HEK293 (cell line): ENCODE data around the gene PCDH8.
A peak's percentile ranks its signal among the peaks of the same experiment; 100 is the strongest.

ENCODE experiments used
- CTCF ChIA-PET: fragments of 350-600 bp; formaldehyde crosslinking; extraction: SDS; loops from one replicate; lab custom pipeline; 2021; ENCODE audit warnings: antibody characterized with exemption; lab: Yijun Ruan, JAX
- POLR2A ChIA-PET: fragments of 300-600 bp; formaldehyde crosslinking; extraction: SDS; loops from one replicate; lab custom pipeline; 2020; ENCODE audit warnings: antibody characterized with exemption, inconsistent platforms; lab: Yijun Ruan, JAX
- H3K27ac ChIP-seq: fragments of 200-500 bp; sonication (Bioruptor generic); 2 replicates; pipeline ENCODE4 v1.5.1; 2014; ENCODE audit warnings: low read depth, low read length, control low read depth, inconsistent platforms; ENCODE audit errors: extremely low read depth
- H3K36me3 ChIP-seq, 2 experiments: fragments of 200-500 bp in 1 of 2; sonication (Bioruptor generic) in 1 of 2; 1 replicate in 1 of 2; 2 replicates in 1 of 2; pipeline ENCODE4 v1.5.1; 2014 to 2017; ENCODE audit warnings: inconsistent platforms in 2 of 2, low read length in 2 of 2; ENCODE audit not compliant: control insufficient read depth in 2 of 2, insufficient read depth in 1 of 2
- H3K4me1 ChIP-seq: fragments of 200-500 bp; sonication (Bioruptor generic); 2 replicates; pipeline ENCODE4 v1.5.1; 2014; ENCODE audit warnings: mild to moderate bottlenecking, low read length, inconsistent platforms; ENCODE audit not compliant: control insufficient read depth, insufficient read depth
- H3K4me3 ChIP-seq: 2 replicates; pipeline ENCODE4 v1.5.1; 2011; ENCODE audit warnings: low read depth, mild to moderate bottlenecking, control low read depth, low read length, moderate library complexity
- H3K9me3 ChIP-seq: fragments of 200-500 bp; sonication (Bioruptor generic); 2 replicates; pipeline ENCODE4 v1.5.1; 2014; ENCODE audit warnings: low read depth, low read length, inconsistent platforms; ENCODE audit not compliant: control insufficient read depth, insufficient read depth
- FEZF1 ChIP-seq: fragments of 450-650 bp; formaldehyde crosslinking; IDR thresholded peaks from 2 replicates; pipeline ENCODE4 v1.5.1; 2016; ENCODE audit warnings: missing biosample characterization, missing genetic modification characterization
- OSR2 ChIP-seq: fragments of 450-650 bp; formaldehyde crosslinking; IDR thresholded peaks from 2 replicates; pipeline ENCODE4 v1.5.1; 2016; ENCODE audit warnings: missing biosample characterization, missing genetic modification characterization
- REPIN1 ChIP-seq: fragments of 450-650 bp; formaldehyde crosslinking; IDR thresholded peaks from 2 replicates; pipeline ENCODE4 v1.5.1; 2017; ENCODE audit warnings: missing biosample characterization, missing genetic modification characterization, low read depth
- ZBTB17 ChIP-seq: fragments of 450-650 bp; formaldehyde crosslinking; IDR thresholded peaks from 2 replicates; pipeline ENCODE4 v1.5.1; 2016; ENCODE audit warnings: missing biosample characterization, missing genetic modification characterization
- ZNF140 ChIP-seq: fragments of 450-650 bp; formaldehyde crosslinking; IDR thresholded peaks from 2 replicates; pipeline ENCODE4 v1.5.1; 2016; ENCODE audit warnings: missing biosample characterization, missing genetic modification characterization
- ZNF184 ChIP-seq: fragments of 450-650 bp; IDR thresholded peaks from 2 replicates; pipeline ENCODE4 v1.5.1; 2018; ENCODE audit warnings: missing biosample characterization, mild to moderate bottlenecking, missing genetic modification characterization
- ZNF202 ChIP-seq: fragments of 450-650 bp; formaldehyde crosslinking; IDR thresholded peaks from 2 replicates; pipeline ENCODE4 v1.5.1; 2016; ENCODE audit warnings: missing biosample characterization, missing genetic modification characterization, borderline replicate concordance
- ZNF324 ChIP-seq: fragments of 450-650 bp; formaldehyde crosslinking; IDR thresholded peaks from 2 replicates; pipeline ENCODE4 v1.5.1; 2016; ENCODE audit warnings: missing biosample characterization, missing genetic modification characterization
- ZNF423 ChIP-seq: fragments of 450-650 bp; formaldehyde crosslinking; IDR thresholded peaks from 2 replicates; pipeline ENCODE4 v1.5.1; 2016; ENCODE audit warnings: missing biosample characterization, missing genetic modification characterization
- ZNF549 ChIP-seq: fragments of 450-650 bp; IDR thresholded peaks from 2 replicates; pipeline ENCODE4 v1.5.1; 2018; ENCODE audit warnings: missing biosample characterization, missing genetic modification characterization, mild to moderate bottlenecking, inconsistent platforms, moderate library complexity
- ZNF610 ChIP-seq: fragments of 450-650 bp; formaldehyde crosslinking; IDR thresholded peaks from 2 replicates; pipeline ENCODE4 v1.5.1; 2016; ENCODE audit warnings: missing biosample characterization, missing genetic modification characterization, borderline replicate concordance
- ZNF621 ChIP-seq: fragments of 450-650 bp; formaldehyde crosslinking; IDR thresholded peaks from 2 replicates; pipeline ENCODE4 v1.5.1; 2017; ENCODE audit warnings: missing biosample characterization, missing genetic modification characterization
- ZNF624 ChIP-seq: fragments of 450-650 bp; formaldehyde crosslinking; IDR thresholded peaks from 2 replicates; pipeline ENCODE4 v1.5.1; 2017; ENCODE audit warnings: missing biosample characterization, missing genetic modification characterization
- ZNF626 ChIP-seq: fragments of 450-650 bp; sonication (Bioruptor Pico); formaldehyde crosslinking; IDR thresholded peaks from 2 replicates; pipeline ENCODE4 v1.5.1; 2018; ENCODE audit warnings: missing biosample characterization, missing genetic modification characterization, inconsistent platforms
- ZNF654 ChIP-seq: fragments of 450-650 bp; formaldehyde crosslinking; IDR thresholded peaks from 2 replicates; pipeline ENCODE4 v1.5.1; 2016; ENCODE audit warnings: low read depth, missing biosample characterization, missing genetic modification characterization
- ZNF670 ChIP-seq: fragments of 450-650 bp; formaldehyde crosslinking; IDR thresholded peaks from 2 replicates; pipeline ENCODE4 v1.5.1; 2016; ENCODE audit warnings: missing biosample characterization, missing genetic modification characterization, low read depth
- ZNF768 ChIP-seq: fragments of 450-650 bp; formaldehyde crosslinking; IDR thresholded peaks from 2 replicates; pipeline ENCODE4 v1.5.1; 2018; ENCODE audit warnings: missing biosample characterization, mild to moderate bottlenecking, missing genetic modification characterization
- ZNF785 ChIP-seq: fragments of 450-650 bp; formaldehyde crosslinking; IDR thresholded peaks from 2 replicates; pipeline ENCODE4 v1.5.1; 2016; ENCODE audit warnings: missing biosample characterization, missing genetic modification characterization
- TF ChIP-seq, protein P1 (sequence below): fragments of 450-650 bp; formaldehyde crosslinking; IDR thresholded peaks from 2 replicates; pipeline ENCODE4 v1.5.1; 2016; ENCODE audit warnings: missing biosample characterization, missing genetic modification characterization
- TF ChIP-seq, protein P2 (sequence below): fragments of 450-650 bp; formaldehyde crosslinking; IDR thresholded peaks from 2 replicates; pipeline ENCODE4 v1.5.1; 2016; ENCODE audit warnings: missing biosample characterization, missing genetic modification characterization, borderline replicate concordance
- TF ChIP-seq, protein P3 (sequence below): fragments of 450-650 bp; IDR thresholded peaks from 2 replicates; pipeline ENCODE4 v1.5.1; 2018; ENCODE audit warnings: missing biosample characterization, missing genetic modification characterization
- TF ChIP-seq, protein P4 (sequence below): fragments of 450-650 bp; formaldehyde crosslinking; IDR thresholded peaks from 2 replicates; pipeline ENCODE4 v1.5.1; 2016; ENCODE audit warnings: missing biosample characterization, missing genetic modification characterization, low read depth
- TF ChIP-seq, protein P5 (sequence below): fragments of 450-650 bp; formaldehyde crosslinking; IDR thresholded peaks from 2 replicates; pipeline ENCODE4 v1.5.1; 2016; ENCODE audit warnings: missing biosample characterization, missing genetic modification characterization
- TF ChIP-seq, protein P6 (sequence below): fragments of 450-650 bp; formaldehyde crosslinking; IDR thresholded peaks from 2 replicates; pipeline ENCODE4 v1.5.1; 2016; ENCODE audit warnings: missing biosample characterization, missing genetic modification characterization, borderline replicate concordance

Gene PCDH8

DNA sequence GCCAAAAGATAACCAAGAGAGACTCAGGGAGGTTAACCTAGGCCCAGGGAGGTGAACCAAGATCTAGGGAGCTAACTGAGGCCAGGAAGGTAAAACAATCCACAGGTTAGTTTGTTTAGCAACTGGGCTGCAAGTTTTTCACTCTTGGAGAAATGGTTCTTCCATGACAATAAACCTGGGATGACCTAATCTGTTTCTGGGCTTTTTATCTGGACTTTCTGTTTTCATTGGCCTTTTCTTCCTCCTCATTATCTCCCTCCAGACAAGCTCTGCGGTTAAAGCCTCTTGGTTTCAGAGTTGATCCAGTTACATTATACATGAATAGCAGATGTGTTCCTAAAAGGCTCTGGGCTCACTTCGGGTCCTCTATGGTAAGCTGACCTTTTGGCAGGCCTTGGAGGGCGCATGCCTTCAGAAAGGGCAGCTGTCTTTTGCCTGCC lies 44.2 kb downstream of the PCDH8 start (continued):
- TF ChIP-seq ZNF610 (no peak), ZNF624 (tag by site-specific recombination) (no peak), ZNF768 (no peak), FEZF1 (peak; percentile 99), ZNF549 (tag by site-specific recombination) (peak; percentile 75; the same call in 1 of the 2 replicates), OSR2 (tag by site-specific recombination) (no peak), ZNF423 (tag by site-specific recombination) (no peak), ZNF184 (tag by site-specific recombination) (no peak), ZNF621 (tag by site-specific recombination) (no peak), ZNF324 (no peak), ZBTB17 (tag by site-specific recombination) (0 out of 2 replicates have a peak, but pooled peaks have one; percentile 19), ZNF785 (tag by site-specific recombination) (no peak), ZNF626 (no peak), ZNF670 (tag by site-specific recombination) (no peak), ZNF140 (tag by site-specific recombination) (no peak)
- TF ChIP-seq, protein P1, sequence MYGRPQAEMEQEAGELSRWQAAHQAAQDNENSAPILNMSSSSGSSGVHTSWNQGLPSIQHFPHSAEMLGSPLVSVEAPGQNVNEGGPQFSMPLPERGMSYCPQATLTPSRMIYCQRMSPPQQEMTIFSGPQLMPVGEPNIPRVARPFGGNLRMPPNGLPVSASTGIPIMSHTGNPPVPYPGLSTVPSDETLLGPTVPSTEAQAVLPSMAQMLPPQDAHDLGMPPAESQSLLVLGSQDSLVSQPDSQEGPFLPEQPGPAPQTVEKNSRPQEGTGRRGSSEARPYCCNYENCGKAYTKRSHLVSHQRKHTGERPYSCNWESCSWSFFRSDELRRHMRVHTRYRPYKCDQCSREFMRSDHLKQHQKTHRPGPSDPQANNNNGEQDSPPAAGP = no peak
- TF ChIP-seq, protein P2, sequence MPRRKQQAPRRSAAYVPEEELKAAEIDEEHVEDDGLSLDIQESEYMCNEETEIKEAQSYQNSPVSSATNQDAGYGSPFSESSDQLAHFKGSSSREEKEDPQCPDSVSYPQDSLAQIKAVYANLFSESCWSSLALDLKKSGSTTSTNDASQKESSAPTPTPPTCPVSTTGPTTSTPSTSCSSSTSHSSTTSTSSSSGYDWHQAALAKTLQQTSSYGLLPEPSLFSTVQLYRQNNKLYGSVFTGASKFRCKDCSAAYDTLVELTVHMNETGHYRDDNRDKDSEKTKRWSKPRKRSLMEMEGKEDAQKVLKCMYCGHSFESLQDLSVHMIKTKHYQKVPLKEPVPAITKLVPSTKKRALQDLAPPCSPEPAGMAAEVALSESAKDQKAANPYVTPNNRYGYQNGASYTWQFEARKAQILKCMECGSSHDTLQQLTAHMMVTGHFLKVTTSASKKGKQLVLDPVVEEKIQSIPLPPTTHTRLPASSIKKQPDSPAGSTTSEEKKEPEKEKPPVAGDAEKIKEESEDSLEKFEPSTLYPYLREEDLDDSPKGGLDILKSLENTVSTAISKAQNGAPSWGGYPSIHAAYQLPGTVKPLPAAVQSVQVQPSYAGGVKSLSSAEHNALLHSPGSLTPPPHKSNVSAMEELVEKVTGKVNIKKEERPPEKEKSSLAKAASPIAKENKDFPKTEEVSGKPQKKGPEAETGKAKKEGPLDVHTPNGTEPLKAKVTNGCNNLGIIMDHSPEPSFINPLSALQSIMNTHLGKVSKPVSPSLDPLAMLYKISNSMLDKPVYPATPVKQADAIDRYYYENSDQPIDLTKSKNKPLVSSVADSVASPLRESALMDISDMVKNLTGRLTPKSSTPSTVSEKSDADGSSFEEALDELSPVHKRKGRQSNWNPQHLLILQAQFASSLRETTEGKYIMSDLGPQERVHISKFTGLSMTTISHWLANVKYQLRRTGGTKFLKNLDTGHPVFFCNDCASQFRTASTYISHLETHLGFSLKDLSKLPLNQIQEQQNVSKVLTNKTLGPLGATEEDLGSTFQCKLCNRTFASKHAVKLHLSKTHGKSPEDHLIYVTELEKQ (tag by site-specific recombination) = peak; percentile 35; the same call in 1 of the 2 replicates
- TF ChIP-seq, protein P3, sequence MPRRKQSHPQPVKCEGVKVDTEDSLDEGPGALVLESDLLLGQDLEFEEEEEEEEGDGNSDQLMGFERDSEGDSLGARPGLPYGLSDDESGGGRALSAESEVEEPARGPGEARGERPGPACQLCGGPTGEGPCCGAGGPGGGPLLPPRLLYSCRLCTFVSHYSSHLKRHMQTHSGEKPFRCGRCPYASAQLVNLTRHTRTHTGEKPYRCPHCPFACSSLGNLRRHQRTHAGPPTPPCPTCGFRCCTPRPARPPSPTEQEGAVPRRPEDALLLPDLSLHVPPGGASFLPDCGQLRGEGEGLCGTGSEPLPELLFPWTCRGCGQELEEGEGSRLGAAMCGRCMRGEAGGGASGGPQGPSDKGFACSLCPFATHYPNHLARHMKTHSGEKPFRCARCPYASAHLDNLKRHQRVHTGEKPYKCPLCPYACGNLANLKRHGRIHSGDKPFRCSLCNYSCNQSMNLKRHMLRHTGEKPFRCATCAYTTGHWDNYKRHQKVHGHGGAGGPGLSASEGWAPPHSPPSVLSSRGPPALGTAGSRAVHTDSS (tag by site-specific recombination) = peak; percentile 55
- TF ChIP-seq, protein P4, sequence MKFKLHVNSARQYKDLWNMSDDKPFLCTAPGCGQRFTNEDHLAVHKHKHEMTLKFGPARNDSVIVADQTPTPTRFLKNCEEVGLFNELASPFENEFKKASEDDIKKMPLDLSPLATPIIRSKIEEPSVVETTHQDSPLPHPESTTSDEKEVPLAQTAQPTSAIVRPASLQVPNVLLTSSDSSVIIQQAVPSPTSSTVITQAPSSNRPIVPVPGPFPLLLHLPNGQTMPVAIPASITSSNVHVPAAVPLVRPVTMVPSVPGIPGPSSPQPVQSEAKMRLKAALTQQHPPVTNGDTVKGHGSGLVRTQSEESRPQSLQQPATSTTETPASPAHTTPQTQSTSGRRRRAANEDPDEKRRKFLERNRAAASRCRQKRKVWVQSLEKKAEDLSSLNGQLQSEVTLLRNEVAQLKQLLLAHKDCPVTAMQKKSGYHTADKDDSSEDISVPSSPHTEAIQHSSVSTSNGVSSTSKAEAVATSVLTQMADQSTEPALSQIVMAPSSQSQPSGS = peak; percentile 26; the same call in 1 of the 2 replicates

DNA sequence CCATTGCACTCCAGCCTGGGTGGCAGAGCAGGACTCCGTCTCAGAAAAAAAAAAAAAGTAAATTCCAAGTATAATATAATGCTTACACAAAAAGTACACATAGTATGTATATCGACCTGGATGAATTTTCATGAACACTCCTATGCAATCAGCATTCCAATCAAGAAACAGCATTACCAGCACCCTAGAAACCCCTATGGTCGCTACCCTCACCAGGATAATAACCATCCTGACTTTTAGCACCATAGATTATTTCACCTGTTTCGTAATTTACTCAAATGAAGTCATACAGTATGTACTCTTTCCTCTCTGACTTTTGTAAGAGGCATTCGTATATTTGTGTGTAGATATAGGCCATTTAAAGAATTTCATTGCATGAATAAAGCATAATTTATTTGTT lies 47.6 kb downstream of the PCDH8 start:
- no peaks in the 10 kb centered on the region for H3K9me3 ChIP-seq
- ChIA-PET POLR2A (no interaction called here), CTCF (no interaction called here)
- no peak overlapping the region for H3K4me3 ChIP-seq
- no peak overlapping the region for H3K27ac ChIP-seq
- H3K4me1 ChIP-seq = peaks cover 10% of the 10 kb centered on the region
- no peaks in the 10 kb centered on the region for H3K36me3 ChIP-seq
- TF ChIP-seq, protein P5, sequence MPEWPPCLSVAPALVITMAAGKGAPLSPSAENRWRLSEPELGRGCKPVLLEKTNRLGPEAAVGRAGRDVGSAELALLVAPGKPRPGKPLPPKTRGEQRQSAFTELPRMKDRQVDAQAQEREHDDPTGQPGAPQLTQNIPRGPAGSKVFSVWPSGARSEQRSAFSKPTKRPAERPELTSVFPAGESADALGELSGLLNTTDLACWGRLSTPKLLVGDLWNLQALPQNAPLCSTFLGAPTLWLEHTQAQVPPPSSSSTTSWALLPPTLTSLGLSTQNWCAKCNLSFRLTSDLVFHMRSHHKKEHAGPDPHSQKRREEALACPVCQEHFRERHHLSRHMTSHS (tag by site-specific recombination) = no peak
- TF ChIP-seq, protein P6, sequence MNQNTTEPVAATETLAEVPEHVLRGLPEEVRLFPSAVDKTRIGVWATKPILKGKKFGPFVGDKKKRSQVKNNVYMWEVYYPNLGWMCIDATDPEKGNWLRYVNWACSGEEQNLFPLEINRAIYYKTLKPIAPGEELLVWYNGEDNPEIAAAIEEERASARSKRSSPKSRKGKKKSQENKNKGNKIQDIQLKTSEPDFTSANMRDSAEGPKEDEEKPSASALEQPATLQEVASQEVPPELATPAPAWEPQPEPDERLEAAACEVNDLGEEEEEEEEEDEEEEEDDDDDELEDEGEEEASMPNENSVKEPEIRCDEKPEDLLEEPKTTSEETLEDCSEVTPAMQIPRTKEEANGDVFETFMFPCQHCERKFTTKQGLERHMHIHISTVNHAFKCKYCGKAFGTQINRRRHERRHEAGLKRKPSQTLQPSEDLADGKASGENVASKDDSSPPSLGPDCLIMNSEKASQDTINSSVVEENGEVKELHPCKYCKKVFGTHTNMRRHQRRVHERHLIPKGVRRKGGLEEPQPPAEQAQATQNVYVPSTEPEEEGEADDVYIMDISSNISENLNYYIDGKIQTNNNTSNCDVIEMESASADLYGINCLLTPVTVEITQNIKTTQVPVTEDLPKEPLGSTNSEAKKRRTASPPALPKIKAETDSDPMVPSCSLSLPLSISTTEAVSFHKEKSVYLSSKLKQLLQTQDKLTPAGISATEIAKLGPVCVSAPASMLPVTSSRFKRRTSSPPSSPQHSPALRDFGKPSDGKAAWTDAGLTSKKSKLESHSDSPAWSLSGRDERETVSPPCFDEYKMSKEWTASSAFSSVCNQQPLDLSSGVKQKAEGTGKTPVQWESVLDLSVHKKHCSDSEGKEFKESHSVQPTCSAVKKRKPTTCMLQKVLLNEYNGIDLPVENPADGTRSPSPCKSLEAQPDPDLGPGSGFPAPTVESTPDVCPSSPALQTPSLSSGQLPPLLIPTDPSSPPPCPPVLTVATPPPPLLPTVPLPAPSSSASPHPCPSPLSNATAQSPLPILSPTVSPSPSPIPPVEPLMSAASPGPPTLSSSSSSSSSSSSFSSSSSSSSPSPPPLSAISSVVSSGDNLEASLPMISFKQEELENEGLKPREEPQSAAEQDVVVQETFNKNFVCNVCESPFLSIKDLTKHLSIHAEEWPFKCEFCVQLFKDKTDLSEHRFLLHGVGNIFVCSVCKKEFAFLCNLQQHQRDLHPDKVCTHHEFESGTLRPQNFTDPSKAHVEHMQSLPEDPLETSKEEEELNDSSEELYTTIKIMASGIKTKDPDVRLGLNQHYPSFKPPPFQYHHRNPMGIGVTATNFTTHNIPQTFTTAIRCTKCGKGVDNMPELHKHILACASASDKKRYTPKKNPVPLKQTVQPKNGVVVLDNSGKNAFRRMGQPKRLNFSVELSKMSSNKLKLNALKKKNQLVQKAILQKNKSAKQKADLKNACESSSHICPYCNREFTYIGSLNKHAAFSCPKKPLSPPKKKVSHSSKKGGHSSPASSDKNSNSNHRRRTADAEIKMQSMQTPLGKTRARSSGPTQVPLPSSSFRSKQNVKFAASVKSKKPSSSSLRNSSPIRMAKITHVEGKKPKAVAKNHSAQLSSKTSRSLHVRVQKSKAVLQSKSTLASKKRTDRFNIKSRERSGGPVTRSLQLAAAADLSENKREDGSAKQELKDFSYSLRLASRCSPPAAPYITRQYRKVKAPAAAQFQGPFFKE (tag by site-specific recombination) = no peak
- TF ChIP-seq REPIN1 (tag by site-specific recombination) (no peak), ZNF654 (tag by site-specific recombination) (no peak), ZNF202 (tag by site-specific recombination) (no peak)
